ENCODE results near the gene KIF17.

DNA sequence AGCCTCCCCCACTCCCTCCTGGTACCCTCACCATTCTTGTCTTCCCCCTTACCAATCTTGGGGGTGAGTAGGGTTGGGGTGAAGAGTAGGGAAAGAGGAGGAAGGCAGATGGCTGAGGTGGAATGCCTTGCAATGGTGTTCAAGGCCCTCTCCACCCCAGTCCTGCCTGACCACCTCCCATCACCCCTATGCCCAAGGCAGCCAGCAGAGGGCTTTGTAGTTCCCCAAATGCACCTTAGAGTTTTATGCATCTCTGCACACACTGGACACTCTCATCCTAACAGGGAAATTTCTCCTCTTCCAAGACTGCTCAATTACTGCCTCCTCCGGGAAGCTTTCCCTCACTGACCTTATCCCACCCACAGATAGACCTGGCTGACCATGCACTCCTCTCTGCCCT is 15.4 kb downstream of the KIF17 start:
- TF ChIP-seq, protein P1, sequence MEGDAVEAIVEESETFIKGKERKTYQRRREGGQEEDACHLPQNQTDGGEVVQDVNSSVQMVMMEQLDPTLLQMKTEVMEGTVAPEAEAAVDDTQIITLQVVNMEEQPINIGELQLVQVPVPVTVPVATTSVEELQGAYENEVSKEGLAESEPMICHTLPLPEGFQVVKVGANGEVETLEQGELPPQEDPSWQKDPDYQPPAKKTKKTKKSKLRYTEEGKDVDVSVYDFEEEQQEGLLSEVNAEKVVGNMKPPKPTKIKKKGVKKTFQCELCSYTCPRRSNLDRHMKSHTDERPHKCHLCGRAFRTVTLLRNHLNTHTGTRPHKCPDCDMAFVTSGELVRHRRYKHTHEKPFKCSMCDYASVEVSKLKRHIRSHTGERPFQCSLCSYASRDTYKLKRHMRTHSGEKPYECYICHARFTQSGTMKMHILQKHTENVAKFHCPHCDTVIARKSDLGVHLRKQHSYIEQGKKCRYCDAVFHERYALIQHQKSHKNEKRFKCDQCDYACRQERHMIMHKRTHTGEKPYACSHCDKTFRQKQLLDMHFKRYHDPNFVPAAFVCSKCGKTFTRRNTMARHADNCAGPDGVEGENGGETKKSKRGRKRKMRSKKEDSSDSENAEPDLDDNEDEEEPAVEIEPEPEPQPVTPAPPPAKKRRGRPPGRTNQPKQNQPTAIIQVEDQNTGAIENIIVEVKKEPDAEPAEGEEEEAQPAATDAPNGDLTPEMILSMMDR (IDR thresholded peaks at IDR 0.05), result no peak
- no peak for TF ChIP-seq POLR2A (IDR thresholded peaks at IDR 0.05)
